ENCODE results near the gene TMEM161A. TPM values are rescaled to one million over a fixed set of nuclear protein-coding genes. Genes with fewer than 3 reads are reported as not detected.

TMEM161A gene
- polyA plus RNA-seq, 3 donors = 14.3 to 22.5 (median 15.3) TPM

GRCh38 chr19:19098084-19098702 lies 40.1 kb downstream of the TMEM161A start:
- Mint-ChIP-seq H3K27me3 (ENCODE audit: low read depth in 3 of 3) (no peaks in the 10 kb centered on the region), H3K27ac (no peak overlapping the region), H3K36me3 (peaks cover 5 to 8% of the 10 kb centered on the region in 2 donors), H3K9me3 (no peaks in the 10 kb centered on the region), H3K4me1 (no peaks in the 10 kb centered on the region), H3K4me3 (no peak overlapping the region)
- intact Hi-C loops (cut with micrococcal nuclease) = no loop called here
- Histone ChIP-seq H3K4me3 (replicated peaks in 1 of 3; ENCODE audit: low read depth in 2 of 3, low read length in 3 of 3) (no peak overlapping the region), H3K4me2 (replicated peaks; ENCODE audit: extremely low read depth, low read length, poor library complexity, severe bottlenecking) (no peak overlapping the region), H4K20me1 (ENCODE audit: insufficient read depth, low read length) (no peaks in the 10 kb centered on the region), H3K79me2 (ENCODE audit: insufficient read depth, low read length) (no peaks in the 10 kb centered on the region), H3K9ac (ENCODE audit: insufficient read depth, low read length, poor library complexity, severe bottlenecking) (no peak overlapping the region), H3K36me3 (replicated peaks in 1 of 2; ENCODE audit: control insufficient read depth in 1 of 2, insufficient read depth in 2 of 2, low read length in 2 of 2) (no peaks in the 10 kb centered on the region), H3K4me1 (ENCODE audit: control insufficient read depth in 1 of 2, insufficient read depth in 2 of 2, low read length in 2 of 2) (no peaks in the 10 kb centered on the region), H3K27ac (ENCODE audit: low read depth in 1 of 2, low read length in 2 of 2) (no peak overlapping the region), H3K9me3 (replicated peaks in 1 of 2; ENCODE audit: control insufficient read depth in 1 of 2, insufficient read depth in 1 of 2, low read length in 2 of 2) (no peaks in the 10 kb centered on the region), H3K27me3 (ENCODE audit: control insufficient read depth in 2 of 2, insufficient read depth in 2 of 2, low read length in 2 of 2) (no peaks in the 10 kb centered on the region), H2AFZ (ENCODE audit: insufficient read depth, low read depth, low read length, poor library complexity, severe bottlenecking) (no peak overlapping the region)
- no peak for DNase-seq
- TF ChIP-seq, protein P1, sequence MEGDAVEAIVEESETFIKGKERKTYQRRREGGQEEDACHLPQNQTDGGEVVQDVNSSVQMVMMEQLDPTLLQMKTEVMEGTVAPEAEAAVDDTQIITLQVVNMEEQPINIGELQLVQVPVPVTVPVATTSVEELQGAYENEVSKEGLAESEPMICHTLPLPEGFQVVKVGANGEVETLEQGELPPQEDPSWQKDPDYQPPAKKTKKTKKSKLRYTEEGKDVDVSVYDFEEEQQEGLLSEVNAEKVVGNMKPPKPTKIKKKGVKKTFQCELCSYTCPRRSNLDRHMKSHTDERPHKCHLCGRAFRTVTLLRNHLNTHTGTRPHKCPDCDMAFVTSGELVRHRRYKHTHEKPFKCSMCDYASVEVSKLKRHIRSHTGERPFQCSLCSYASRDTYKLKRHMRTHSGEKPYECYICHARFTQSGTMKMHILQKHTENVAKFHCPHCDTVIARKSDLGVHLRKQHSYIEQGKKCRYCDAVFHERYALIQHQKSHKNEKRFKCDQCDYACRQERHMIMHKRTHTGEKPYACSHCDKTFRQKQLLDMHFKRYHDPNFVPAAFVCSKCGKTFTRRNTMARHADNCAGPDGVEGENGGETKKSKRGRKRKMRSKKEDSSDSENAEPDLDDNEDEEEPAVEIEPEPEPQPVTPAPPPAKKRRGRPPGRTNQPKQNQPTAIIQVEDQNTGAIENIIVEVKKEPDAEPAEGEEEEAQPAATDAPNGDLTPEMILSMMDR (IDR thresholded peaks at IDR 0.05) = no peak
- WGBS (ENCODE audit: insufficient coverage) = 93% methylated on average over 8 of the region's 9 CpGs

DNA sequence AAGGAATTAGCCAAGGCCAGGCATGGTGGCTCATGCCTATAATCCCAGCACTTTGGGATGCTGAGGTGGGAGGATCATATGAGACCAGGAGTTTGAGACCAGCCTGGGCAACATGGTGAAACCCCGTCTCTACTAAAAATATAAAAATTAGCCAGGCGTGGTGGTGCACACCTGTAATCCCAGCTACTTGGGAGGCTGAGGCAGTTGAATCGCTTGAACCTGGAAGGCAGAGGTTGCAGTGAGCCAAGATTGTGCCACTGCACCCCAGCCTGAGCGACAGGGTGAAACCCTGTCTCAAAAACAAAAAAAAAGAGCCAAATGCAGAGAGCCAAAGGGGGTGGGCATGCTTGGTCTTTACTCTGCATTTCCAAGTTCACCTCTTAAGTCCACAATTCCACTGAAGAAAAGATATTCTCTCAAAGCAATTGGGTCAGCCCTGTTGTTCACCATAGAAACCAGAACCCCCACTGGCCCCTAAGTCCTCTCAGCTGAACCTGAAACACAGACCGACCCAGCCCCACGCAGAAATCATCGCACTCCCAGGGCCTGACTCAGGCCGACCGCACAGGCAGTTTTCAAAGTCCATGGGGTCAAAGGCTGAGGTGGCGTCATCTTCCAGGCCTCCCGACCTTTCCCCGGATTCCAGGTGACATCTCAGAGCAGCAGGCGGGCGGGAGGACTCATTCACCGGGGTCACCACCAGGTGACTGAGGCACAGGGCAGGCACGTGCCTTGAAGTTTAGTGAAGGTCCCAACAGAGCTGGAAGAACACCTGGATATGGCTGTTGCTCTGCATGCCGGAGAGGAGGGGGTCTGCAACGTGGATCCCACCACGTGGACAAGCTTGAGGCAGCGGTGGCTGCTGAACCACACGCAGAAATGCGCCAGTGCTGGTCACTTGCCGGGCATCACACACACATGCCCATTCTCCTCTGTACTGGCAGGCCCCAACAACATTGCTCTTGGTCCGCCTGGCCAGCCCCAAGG lies 41.3 kb downstream of the TMEM161A start:
- Mint-ChIP-seq H3K36me3 (peaks cover 5 to 8% of the 10 kb centered on the region in 2 donors), H3K27ac (peak overlapping the region in 1 of 7 donors; percentile 46), H3K4me1 (no peaks in the 10 kb centered on the region), H3K4me3 (no peak overlapping the region), H3K9me3 (no peaks in the 10 kb centered on the region), H3K27me3 (ENCODE audit: low read depth in 3 of 3) (peaks cover 0 to 2% (median 0%) of the 10 kb centered on the region in 3 donors)
- DNase-seq = no peak
- H2AFZ ChIP-seq (ENCODE audit: insufficient read depth, low read depth, low read length, poor library complexity, severe bottlenecking) = no peak overlapping the region
- no peaks in the 10 kb centered on the region for H4K20me1 ChIP-seq (ENCODE audit: insufficient read depth, low read length)
- H3K36me3 ChIP-seq (replicated peaks in 1 of 2; ENCODE audit: control insufficient read depth in 1 of 2, insufficient read depth in 2 of 2, low read length in 2 of 2) = no peaks in the 10 kb centered on the region
- no peaks in the 10 kb centered on the region for H3K4me1 ChIP-seq (ENCODE audit: control insufficient read depth in 1 of 2, insufficient read depth in 2 of 2, low read length in 2 of 2)
- no peaks in the 10 kb centered on the region for H3K9me3 ChIP-seq (replicated peaks in 1 of 2; ENCODE audit: control insufficient read depth in 1 of 2, insufficient read depth in 1 of 2, low read length in 2 of 2)
- WGBS (ENCODE audit: insufficient coverage) = 97% methylated on average over 22 of the region's 24 CpGs
- no peak overlapping the region for H3K4me3 ChIP-seq (replicated peaks in 1 of 3; ENCODE audit: low read depth in 2 of 3, low read length in 3 of 3)
- H3K27me3 ChIP-seq (ENCODE audit: control insufficient read depth in 2 of 2, insufficient read depth in 2 of 2, low read length in 2 of 2) = no peaks in the 10 kb centered on the region
- intact Hi-C loops (cut with micrococcal nuclease) = no loop called here
- H3K27ac ChIP-seq (ENCODE audit: low read depth in 1 of 2, low read length in 2 of 2) = no peak overlapping the region
- TF ChIP-seq, protein P1 (IDR thresholded peaks at IDR 0.05) = no peak
- H3K79me2 ChIP-seq (ENCODE audit: insufficient read depth, low read length) = no peaks in the 10 kb centered on the region
- no peak overlapping the region for H3K4me2 ChIP-seq (replicated peaks; ENCODE audit: extremely low read depth, low read length, poor library complexity, severe bottlenecking)
- H3K9ac ChIP-seq (ENCODE audit: insufficient read depth, low read length, poor library complexity, severe bottlenecking) = no peak overlapping the region

Measured in CD14-positive monocyte (primary cell).